Measurements from ENCODE around the gene SMIM1. TPM values are rescaled to one million over a fixed set of nuclear protein-coding genes. Genes with fewer than 3 reads are reported as not detected.
"Not testable (repeated sequence)": the region's sequence is repeated elsewhere in the genome, so short reads cannot be mapped to it uniquely, and the experiment has no call there.

The SMIM1 gene
- total and polyA plus RNA-seq, 2 donors from 2014 or later: 7.0 to 49.5 TPM

GRCh38 chr1:3724416-3725030 lies 48.0 kb upstream of the SMIM1 start:
- H3K27ac ChIP-seq (ENCODE audit: low read depth in 2 of 2, low read length in 2 of 2); intact Hi-C loops (cut with DNase I); H3K9me3 ChIP-seq (ENCODE audit: control insufficient read depth in 2 of 3, insufficient read depth in 1 of 3, low read length in 3 of 3); FAIRE-seq; H3K27me3 ChIP-seq (ENCODE audit: control insufficient read depth, insufficient read depth, low read length); H3K4me1 ChIP-seq (ENCODE audit: control insufficient read depth in 2 of 3, insufficient read depth in 2 of 3, low read depth in 1 of 3, low read length in 3 of 3); H3K36me3 ChIP-seq (ENCODE audit: control insufficient read depth in 2 of 3, insufficient read depth in 3 of 3, low read length in 3 of 3); H3K4me3 ChIP-seq (ENCODE audit: low read length in 3 of 3); H3K9ac ChIP-seq (ENCODE audit: low read length in 3 of 3): not testable (repeated sequence)
- TF ChIP-seq CTCF (IDR thresholded peaks at IDR 0.05; ENCODE audit: borderline replicate concordance, extremely low read depth, insufficient read depth): peak; percentile 88
- DNase-seq: peak in 4 of 5 donors; percentile 67 to 85 (median 78)

- H3K9ac ChIP-seq (ENCODE audit: low read length in 3 of 3): no peak overlapping the region
- H3K27me3 ChIP-seq (ENCODE audit: control insufficient read depth, insufficient read depth, low read length): no peaks in the 10 kb centered on the region
- FAIRE-seq (no peak), DNase-seq (no peak)
- H3K36me3 ChIP-seq (ENCODE audit: control insufficient read depth in 2 of 3, insufficient read depth in 3 of 3, low read length in 3 of 3): no peaks in the 10 kb centered on the region
- no peaks in the 10 kb centered on the region for H3K9me3 ChIP-seq (ENCODE audit: control insufficient read depth in 2 of 3, insufficient read depth in 1 of 3, low read length in 3 of 3)
- H3K27ac ChIP-seq (ENCODE audit: low read depth in 2 of 2, low read length in 2 of 2): no peak overlapping the region
- no peak overlapping the region for H3K4me3 ChIP-seq (ENCODE audit: low read length in 3 of 3)
- TF ChIP-seq CTCF (IDR thresholded peaks at IDR 0.05; ENCODE audit: borderline replicate concordance, extremely low read depth, insufficient read depth): no peak
- intact Hi-C loops (cut with DNase I): no loop called here
- no peaks in the 10 kb centered on the region for H3K4me1 ChIP-seq (ENCODE audit: control insufficient read depth in 2 of 3, insufficient read depth in 2 of 3, low read depth in 1 of 3, low read length in 3 of 3)
These were observed 47.2 kb upstream of the SMIM1 start for GRCh38 chr1:3725366-3725765.

- Histone ChIP-seq H3K9me3 (ENCODE audit: control insufficient read depth in 2 of 3, insufficient read depth in 1 of 3, low read length in 3 of 3) (no peaks in the 10 kb centered on the region), H3K27me3 (ENCODE audit: control insufficient read depth, insufficient read depth, low read length) (no peaks in the 10 kb centered on the region), H3K9ac (ENCODE audit: low read length in 3 of 3) (no peak overlapping the region), H3K27ac (ENCODE audit: low read depth in 2 of 2, low read length in 2 of 2) (no peak overlapping the region), H3K36me3 (ENCODE audit: control insufficient read depth in 2 of 3, insufficient read depth in 3 of 3, low read length in 3 of 3) (no peaks in the 10 kb centered on the region), H3K4me1 (ENCODE audit: control insufficient read depth in 2 of 3, insufficient read depth in 2 of 3, low read depth in 1 of 3, low read length in 3 of 3) (no peaks in the 10 kb centered on the region), H3K4me3 (ENCODE audit: low read length in 3 of 3) (no peak overlapping the region)
- peak; percentile 14 for TF ChIP-seq CTCF (IDR thresholded peaks at IDR 0.05; ENCODE audit: borderline replicate concordance, extremely low read depth, insufficient read depth)
- peak in 3 of 5 donors; percentile 39 to 57 (median 40) for DNase-seq
- no peak for FAIRE-seq
- intact Hi-C loops (cut with DNase I): no loop called here
These were observed 45.3 kb upstream of the SMIM1 start for GRCh38 chr1:3727042-3727824.
